ENCODE results near the gene RNF32.

RNF32 gene

DNA sequence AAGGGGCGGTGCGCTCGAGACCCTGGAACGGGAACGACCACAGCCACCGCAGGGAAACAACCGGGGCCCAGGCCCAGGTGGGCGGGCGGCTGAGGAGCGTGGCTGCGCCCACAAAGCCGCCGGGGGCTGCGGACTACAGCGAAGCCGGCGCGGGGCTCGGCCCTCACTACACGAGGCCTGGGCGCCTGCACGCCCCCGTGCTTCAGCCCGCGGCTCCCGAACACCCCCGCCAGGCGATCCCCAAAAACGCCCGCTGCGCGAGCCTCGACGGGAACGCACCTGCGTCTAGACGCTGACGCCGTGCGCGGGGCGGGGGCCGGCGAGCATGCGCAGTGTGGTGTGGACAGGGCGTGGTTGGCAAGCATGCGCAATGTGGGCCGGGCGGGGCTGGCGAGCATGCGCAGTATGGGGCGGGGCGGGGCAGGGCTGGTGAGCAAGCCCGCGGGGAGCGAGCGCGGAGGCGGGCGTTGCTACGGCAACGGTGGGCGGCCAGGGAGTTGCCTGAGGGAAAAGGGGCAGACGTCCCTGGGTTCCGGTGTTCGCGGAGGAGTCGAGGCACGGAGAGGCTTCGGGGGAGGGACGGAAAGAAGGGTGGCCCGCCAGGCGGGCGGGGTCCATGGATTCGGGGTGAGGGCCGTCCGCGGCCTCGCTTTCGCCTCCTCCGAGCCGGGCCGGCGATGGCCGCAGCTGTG is at the start of gene RNF32:
Gene RNF32 (plus strand): TSS at position 518 of the 692 bp plus-strand sequence. CDS start 3,104 bp downstream, outside the sequence.
- peak; percentile 94 for DNase-seq

DNA sequence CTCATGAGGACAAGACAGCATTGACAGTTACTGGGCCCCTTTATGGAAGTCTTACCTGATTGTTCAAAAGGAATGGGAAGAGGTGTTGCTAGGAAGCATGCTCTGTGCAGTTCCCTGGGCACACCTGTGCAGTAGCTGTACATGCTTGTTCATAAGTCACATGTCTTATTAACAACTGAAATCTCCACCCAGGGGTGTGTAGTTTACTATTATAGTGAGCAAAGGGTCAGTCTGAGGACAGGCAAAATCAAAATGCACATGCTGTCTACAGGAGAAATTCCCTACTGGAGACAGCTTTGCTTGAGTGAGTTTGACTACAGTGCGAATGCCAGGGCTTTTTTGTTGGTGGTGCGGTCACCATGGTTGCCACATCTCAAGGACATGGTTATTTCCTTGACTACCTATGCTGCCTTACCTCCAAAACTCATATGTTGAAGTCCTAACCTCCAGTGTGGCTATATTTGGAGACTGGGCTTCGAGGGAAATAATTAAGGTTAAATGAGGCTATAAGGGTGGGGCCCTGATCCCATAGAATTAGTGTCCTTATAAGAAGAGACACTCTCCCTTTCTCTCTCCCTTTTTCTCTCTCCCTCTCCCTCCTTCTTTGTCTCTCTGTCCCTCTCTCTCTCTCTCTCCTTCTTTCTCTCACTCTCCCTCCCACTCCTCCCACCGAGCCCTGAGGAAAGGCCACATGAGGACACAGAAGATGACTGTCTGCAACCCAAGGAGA is 48.3 kb upstream of the RNF32 start:
- no peak for DNase-seq

GRCh38 chr7:156594283-156595080 is 46.1 kb upstream of the RNF32 start:
- no peak for DNase-seq

GRCh38 chr7:156600496-156600895 is 40.1 kb upstream of the RNF32 start:
- no peak for DNase-seq

GRCh38 chr7:156602283-156602682 is 38.3 kb upstream of the RNF32 start:
- no peak for DNase-seq

- no peak for DNase-seq
These were observed 37.6 kb upstream of the RNF32 start for GRCh38 chr7:156603011-156603410.

DNA sequence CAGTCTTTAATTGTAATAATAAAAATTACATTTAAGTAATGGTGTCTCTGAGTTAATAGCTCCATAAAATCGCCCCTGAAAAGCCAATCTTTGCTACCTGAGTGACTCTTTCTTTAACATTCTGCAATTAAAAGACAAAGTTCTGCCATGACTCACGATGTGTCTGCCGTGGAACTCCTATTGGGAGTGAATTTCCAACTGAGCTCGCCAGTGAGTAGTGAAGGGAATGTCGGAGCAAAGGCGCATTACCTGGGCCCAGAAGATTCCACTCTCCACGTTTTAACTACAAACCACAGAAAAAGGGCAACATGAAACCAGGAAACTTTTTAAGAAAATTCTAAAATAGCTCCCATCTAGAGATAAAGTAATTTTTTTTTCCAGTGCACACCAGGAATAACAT is 36.9 kb upstream of the RNF32 start:
- no peak for DNase-seq

DNA sequence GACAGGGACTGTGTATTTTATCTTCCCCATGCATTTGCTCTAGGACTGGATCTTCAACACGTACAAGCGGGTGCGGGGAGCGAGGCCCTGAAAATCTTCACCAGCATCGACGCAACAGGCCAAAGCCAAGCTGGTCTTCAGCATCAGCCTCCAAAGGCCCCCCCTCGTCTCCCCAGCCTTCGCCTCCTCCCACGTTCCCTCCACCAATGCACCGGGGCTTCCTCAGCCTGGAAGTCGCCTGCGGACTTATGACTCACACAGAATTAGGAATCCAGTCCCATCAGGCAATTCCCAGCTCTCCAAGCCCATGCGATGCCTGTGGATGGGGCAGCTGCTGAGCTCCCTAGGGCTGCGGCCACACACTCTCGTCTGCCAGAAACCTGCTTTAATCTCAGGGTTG is 36.3 kb upstream of the RNF32 start:
- no peak for DNase-seq

- no peak for DNase-seq
These were observed 35.5 kb upstream of the RNF32 start for GRCh38 chr7:156604836-156605695.

- no peak for DNase-seq
These were observed 34.4 kb upstream of the RNF32 start for GRCh38 chr7:156606135-156606534.

GRCh38 chr7:156606691-156607331 is 33.8 kb upstream of the RNF32 start:
- DNase-seq = no peak

- DNase-seq = no peak
These were observed 33.0 kb upstream of the RNF32 start for GRCh38 chr7:156607332-156608172.

DNA sequence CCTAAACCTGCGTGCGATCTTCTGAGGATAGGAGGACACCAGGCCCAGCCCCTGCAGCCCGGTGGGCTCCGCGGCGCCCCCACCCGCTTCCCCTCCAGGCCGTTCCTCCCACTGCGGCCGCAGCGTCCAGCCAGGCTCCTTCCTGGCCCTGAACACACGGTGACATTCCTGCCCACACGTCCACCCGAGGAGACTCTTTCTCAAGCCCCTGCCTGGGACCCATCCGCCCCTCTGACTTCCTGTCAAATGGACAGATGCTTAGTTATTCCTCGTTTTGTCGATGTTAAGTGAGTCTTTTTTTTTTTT is 32.4 kb upstream of the RNF32 start:
- DNase-seq = no peak

GRCh38 chr7:156609010-156609877 is 31.3 kb upstream of the RNF32 start:
- no peak for DNase-seq

DNA sequence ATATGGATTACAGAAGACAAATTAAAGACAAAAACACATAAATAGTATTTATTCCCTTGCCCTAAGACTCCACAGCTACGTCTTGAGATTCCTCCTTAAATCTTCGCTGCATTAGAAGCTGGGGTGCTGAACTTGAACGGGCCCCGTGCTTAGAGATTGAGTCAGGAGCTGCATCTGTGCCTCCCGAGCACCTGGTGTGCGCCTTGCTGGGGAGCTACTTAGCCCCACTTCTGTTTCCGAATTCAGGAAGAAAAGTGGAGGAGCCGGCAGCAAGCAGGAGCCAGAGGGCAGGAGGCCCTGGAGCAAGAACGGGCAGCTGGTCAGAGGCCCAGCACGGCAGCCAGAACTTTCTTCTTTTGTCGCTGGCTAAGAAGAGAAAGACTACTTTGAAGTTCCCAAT is 30.4 kb upstream of the RNF32 start:
- DNase-seq = no peak

DNA sequence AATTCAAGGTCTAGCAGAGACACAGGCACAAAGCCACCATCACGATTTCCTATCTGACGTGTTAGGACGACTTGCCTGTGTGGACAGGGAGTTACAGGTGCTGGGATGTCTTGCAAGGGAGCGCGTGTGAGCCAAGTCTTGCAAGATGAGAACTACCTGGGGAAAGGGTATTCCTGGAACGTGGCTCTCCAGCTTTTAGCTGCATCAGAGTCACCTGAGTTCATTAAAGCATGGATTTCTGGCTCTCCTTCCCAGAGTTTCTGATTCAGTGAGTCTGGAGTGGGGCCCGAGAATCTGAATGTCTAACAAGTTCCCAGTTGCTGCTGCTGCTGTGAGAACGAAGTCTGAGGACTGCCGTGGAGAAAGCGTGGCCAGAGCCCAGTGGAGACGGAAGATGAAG is 30.0 kb upstream of the RNF32 start:
- no peak for DNase-seq

DNA sequence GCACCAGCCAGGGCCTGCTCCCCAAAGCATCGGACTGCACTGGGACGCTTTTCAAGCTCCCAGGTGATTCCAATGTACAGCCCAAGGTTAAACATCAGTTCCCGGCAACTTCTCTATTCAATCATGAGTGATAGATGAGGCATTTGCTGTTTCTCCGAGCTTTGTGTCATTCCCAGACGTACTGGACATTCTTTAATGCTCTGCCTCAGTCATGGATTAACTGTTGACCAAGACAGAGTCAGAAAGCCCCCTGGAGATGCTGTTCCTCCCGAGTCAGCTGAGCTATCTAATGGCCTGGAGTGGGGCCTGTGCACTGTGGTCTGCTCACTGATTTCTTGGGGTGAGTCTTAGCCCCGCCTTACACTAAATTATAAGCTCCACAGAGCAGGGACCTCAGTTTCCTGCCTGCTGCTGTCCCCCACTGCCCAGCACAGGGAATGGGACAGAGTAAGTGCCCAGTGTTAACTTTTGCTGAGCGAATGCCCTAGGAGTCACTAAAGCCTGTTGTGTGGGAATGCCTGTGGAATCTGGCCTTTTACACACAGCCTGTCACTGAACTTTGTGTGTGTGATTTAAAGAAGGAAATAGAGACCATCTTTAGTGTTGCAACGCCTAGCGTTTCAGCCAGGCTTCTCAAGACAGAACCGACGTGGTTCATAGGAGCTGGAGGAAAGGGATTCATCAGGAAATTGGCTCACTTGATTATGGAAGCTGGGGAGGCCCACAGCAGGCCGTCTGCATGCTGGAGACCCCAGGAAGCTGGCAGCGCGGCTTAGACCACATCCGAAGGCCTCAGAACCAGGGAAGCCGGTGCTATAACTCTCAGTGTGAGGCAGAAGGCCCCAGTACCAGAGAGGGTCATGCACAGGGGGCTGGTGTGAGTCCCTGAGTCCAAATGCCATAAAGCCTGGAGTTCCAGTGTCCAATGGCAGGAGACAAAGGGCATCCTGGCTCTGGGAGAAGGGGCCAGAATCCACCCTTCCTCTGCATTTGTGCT is 29.3 kb upstream of the RNF32 start:
- DNase-seq = no peak

DNA sequence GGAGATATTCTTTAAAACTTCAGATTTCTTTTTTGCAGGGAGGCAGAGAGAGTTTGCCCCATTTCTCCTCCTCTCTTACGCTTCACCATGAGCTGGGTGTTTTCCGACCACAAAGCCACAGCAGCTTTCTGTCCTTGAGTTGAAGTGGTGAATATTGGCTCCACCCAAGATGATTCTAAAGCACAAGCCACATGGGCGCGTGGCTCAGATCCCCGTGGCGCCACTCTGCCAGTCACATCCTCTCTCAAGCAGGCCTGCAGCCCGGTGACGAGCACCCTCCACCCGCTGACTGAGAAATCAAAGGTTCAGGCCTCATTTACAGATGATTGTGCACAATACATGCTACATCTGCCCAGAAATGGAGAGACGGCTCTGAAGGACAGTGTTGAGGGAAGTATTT is 27.6 kb upstream of the RNF32 start:
- DNase-seq = peak; percentile 48

All from NCI-H774 (cell line).